ENCODE results near the gene TRIM14.

DNA sequence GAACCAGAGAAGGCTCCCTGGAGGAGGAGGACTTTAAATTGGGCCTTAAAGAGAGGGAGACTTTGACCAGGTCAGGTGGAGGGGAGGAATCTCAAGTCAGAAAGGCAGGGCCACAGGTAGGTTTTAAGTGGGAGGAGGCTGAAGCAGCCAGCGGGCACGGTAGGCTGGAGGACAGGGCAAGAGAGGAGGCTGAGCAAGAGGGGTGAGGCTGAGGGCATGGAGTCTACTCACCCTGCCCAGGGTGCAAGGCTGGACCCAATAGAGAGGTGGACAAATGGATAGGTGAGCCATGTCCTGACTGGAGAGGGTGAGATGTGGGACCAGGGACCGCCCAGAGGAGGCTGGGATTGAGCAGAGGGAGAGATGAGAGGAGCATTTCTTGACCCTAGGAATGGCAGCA, 25.6 kb upstream of the TRIM14 start:
- TF ChIP-seq POLR2A (IDR thresholded peaks at IDR 0.05) = no peak
- TF ChIP-seq, protein P1, sequence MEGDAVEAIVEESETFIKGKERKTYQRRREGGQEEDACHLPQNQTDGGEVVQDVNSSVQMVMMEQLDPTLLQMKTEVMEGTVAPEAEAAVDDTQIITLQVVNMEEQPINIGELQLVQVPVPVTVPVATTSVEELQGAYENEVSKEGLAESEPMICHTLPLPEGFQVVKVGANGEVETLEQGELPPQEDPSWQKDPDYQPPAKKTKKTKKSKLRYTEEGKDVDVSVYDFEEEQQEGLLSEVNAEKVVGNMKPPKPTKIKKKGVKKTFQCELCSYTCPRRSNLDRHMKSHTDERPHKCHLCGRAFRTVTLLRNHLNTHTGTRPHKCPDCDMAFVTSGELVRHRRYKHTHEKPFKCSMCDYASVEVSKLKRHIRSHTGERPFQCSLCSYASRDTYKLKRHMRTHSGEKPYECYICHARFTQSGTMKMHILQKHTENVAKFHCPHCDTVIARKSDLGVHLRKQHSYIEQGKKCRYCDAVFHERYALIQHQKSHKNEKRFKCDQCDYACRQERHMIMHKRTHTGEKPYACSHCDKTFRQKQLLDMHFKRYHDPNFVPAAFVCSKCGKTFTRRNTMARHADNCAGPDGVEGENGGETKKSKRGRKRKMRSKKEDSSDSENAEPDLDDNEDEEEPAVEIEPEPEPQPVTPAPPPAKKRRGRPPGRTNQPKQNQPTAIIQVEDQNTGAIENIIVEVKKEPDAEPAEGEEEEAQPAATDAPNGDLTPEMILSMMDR (IDR thresholded peaks at IDR 0.05) = no peak
